ENCODE measurements around the gene NKAPD1. TPM values are rescaled to one million over a fixed set of nuclear protein-coding genes. Genes with fewer than 3 reads are reported as not detected.
"Not testable (repeated sequence)": the region's sequence is repeated elsewhere in the genome, so short reads cannot be mapped to it uniquely, and the experiment has no call there.

Gene NKAPD1
- total RNA-seq, 1 experiment from 2014 or later: 27.2 TPM

DNA sequence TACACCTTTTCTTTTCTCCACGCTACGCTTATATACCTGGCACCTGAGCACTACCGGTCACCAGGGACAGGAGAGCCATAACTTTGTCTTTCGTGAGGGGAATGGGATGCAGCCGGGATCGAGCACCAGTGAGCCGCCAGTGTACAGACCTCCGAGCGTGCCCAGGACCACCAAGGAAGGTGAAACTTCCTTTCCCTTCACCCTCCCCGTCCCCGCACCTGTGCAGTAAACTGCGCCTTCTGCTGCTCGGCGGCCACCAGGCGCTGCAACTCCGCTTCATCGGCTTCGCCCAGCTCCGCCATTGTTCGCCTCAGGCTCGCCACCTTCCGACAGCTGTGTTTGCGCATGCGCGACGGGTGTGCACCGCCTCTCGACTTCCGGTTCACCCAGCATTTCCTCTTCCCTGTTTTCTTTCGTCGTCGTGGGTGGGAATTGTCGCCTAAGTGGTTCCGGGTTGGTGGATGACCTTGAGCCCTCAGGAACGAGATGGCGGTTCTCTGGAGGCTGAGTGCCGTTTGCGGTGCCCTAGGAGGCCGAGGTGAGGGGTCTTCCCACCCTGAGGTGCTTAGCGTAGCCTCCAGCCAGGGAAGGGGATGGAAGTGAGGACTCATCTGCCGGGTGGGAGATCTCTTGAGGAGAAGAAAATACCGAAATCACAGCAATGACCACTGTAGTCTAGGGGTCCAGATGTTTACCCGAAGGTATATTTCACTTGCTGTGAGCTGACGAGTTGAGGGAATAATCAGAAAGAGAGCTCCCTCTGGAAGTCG lies 12.5 kb downstream of the NKAPD1 start, which contains the start of the genes SDHD and TIMM8B:
TSS of gene SDHD (plus strand) at position 452 of the 770 bp plus-strand sequence. CDS start at position 487, 35 bp downstream.
TSS of gene TIMM8B (minus strand) at position 335 of the 770 bp plus-strand sequence. CDS start at position 302, 33 bp downstream.
- DNase-seq (ENCODE audit: low read depth): peak; percentile 93

DNA sequence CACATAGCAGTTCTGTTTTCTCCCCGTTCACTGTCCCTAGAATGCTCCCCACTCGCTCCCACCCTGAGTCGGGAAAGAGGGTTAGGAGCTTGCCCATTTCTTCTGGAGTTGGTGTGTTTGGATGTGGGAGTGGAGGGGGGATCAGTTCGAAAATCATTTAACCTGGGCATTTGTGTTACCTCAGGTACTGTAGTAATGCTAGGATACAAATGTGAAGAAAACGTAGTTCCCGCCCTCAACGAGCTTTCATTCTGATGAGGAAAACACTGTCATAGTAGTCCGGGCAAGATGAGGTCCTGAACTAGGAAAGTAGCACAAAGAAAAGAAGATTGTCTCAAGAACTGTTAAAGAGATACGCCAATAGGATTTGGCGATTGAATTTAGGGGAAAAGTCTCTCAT lies 13.1 kb downstream of the NKAPD1 start:
- DNase-seq (ENCODE audit: low read depth): no peak

DNA sequence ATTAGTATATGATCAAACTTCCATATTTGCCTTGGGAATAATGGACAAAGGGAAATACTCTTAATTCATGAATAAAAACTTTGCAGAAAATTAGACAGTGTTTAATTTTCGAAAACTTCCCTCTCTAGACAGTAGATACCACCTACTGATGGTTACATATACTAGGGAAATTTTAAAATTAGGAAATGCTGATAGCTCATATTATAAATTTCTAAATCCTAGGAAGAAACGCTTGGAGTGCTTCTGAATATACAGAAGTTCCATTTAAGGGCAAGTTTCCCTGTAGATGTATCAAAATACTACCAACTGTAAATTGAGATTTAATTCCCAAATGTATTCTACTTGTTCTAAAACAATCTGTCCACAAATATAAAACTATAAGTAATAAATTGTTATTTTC lies 21.2 kb downstream of the NKAPD1 start:
- DNase-seq (ENCODE audit: low read depth): not testable (repeated sequence)

DNA sequence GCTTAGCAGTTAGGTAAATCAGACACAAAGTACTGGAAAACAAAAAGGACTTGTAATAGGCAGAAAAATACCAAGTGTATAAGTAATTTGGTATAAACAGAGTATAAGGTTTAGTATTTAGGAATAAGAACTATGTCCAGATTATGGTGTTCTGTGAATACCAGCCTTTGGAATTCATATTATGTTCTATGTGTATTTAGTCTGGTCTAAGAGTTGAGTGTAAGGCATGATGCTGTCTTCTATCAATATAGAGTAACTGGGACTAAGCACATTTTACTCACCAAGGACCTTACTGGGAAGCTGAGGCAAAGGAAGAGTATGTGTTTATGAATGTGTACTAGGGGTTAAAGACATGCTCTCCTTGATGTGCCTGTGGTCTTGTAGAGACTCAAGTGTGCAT lies 22.1 kb downstream of the NKAPD1 start:
- DNase-seq (ENCODE audit: low read depth): no peak

DNA sequence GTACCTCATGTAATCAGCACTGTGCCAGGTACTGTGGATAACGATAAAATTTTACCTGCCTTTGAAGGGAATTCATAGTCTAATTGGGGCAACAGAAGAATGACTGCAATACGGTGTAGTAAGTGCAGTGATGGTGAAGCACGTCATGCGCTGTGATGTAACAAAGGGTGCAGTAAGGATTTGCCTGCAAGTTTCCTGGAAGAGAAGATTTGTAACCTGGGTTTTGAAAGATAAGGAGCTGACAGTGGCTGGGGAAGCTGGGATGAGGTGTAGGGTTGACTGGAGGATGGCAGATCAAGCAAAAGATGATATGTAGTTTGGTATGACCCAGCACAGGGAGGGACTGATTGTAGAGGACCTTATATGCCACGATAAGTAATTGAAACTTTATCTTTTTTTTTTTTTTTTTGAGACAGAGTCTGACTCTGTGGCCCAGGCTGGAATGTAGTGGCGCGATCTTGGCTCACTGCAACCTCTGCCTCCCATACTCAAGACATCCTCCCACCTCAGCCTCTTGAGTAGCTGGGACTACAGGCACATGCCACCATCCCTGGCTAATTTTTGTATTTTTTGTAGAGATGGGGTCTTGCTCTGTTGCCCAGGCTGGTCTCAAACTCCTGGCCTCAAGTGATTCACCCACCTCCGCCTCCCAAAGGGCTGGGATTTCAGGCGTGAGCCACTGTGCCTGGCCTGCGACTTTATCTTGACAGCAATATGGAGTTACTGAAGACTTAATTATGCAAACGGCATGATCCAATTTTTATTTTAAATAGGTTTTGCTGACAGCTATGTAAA lies 23.8 kb downstream of the NKAPD1 start:
- no peak for DNase-seq (ENCODE audit: low read depth)

DNA sequence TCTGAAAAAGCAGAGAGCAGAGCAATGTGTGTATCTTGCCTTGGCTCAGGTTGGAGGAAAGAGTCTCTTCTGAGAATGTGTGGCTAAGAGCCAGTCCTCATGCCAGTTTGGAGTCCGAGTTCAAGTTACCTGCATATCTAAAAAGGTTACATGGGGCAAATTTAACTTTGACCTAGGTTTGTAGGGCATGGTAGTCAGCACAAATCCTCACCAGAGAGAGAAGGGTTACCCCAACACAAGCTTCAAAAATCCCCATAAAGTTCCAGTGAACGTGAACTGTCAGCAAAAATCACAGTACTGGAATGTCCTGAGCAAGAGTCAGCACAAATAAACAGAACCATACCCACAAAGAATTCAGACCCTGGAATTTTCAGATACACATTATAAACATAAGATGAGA lies 26.4 kb downstream of the NKAPD1 start:
- no peak for DNase-seq (ENCODE audit: low read depth)

DNA sequence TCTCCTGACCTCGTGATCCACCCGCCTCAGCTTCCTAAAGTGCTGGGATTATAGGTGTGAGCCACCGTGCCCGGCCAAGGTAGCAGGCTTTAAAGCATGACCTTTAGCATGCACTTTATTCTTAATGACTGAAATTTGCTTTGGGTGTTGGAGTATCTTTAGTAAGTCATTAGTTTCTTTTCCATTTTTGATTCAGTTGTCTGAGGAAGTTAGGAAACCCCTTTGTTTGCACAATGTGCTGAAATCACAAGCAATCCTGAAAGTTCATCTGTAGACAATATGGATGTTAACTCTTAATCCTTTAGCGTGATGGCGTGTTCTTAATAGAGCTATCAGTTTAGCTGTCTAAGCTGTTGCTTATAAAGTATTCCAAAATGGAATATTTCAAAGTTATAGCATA lies 29.3 kb downstream of the NKAPD1 start:
- DNase-seq (ENCODE audit: low read depth): no peak

DNA sequence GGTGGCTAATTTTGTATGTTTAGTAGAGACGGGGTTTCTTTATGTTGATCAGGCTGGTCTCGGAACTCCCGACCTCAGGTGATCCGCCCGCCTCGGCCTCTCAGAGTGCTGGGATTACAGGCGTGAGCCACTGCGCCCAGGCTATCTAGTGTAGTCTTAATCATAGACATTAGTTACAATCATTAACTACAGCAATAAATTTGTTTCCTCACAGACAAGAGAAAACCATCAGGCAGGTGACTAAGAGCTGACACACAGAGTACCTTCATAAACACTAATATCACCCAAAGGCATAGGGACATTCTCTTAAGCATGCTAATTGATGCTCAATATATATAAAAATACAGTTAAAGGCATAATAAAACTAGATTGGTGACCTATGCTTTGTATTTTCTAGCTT lies 32.0 kb downstream of the NKAPD1 start:
- no peak for DNase-seq (ENCODE audit: low read depth)

DNA sequence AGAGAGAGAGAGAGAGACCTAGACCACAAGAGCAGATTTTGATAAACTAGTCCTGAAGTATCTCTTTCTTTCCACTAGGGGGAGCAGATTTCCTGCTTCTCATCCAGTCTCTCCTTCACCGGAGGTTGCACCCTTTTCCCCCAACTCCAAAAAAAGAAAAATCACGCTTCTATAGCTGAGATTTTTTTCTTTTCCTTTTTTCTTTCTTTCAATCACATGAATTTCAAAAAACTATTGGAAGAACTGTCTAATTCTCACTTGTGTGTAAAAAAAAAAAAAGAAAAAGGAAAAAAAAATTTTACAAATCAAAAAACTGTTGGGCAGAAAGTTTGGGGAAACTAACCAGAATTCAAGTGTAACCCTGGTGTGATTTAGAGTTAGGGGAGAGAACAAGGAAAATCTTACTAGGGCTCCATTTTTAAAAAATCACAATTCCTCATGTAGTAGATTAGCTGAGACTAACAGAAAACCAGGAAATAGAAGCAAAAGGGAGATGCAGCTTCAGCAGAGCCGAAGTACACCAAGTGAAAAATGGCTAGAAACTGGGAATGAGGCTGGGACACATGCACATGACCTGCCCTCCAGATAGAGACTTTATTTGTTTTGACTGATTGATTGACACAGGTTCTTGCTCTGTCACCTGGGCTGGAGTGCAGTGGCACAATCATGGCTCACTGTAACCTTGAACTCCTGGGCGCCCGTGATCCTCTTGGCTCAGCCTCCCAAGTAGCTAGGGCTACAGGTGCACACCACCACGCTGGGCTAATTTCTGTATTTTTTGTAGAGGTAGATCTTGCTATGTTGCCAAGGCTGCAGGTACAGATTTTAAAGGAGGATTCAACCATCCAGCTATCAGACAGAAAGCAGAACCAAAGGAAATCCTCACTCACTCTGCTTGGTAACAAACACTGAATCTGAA lies 39.7 kb downstream of the NKAPD1 start:
- DNase-seq (ENCODE audit: low read depth): peak; percentile 73

DNA sequence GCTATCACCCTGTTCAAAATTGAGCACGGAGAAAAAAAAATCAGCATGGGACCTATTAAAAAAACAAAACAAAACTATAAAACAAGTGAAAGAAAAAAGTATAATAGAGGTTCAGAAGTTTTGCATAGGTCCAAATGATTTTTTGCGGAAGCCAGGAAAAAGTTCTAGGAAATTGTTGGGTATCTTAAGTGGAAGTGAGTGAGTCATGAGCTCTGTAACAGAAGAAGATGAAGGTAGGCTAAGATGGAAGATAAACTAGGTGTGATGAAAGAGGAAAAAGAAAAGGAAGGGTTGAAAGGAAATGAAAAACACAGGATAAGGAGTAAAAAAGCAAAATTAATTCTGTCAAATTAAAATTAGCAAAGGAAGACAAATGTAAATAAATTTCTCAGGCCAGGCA lies 40.4 kb downstream of the NKAPD1 start:
- DNase-seq (ENCODE audit: low read depth): no peak

DNA sequence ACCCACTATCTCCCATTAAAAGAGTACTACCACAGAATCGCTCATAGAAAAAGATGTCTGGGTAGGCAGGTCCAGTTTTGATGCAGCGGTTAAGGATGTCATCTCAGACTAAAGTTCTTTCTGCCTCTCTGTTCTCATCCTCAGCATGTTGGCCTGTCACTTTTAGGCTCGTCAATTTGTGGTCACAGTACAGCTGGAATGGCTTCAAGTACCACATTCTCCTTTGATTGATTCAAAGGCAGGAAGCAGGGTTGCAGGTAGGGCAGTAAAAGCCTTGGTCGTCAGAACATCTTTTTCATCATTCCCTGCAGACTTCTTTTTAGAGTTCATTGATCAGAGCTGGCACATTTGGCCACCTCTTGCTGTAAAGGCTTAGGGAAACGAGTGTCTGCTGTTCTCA lies 41.3 kb downstream of the NKAPD1 start:
- DNase-seq (ENCODE audit: low read depth): no peak

DNA sequence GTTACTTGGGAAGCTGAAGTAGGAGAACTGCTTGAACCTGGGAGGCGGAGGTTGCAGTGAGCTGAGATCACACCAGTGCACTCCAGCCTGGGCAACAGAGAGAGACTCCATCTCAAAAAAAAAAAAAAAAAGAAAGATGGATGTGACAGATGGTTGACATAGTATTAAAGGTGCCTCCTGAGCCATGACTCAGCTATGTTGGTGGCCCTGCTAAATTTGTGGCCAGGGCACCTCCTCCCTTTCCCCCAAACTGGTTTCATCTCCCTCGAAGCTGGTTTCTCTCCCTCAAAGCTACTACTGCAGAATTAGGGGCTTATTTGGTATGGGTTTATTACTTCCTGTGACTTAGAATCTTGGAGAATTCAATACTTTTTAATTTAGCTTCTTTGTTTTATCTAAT lies 44.1 kb downstream of the NKAPD1 start:
- DNase-seq (ENCODE audit: low read depth): no peak

DNA sequence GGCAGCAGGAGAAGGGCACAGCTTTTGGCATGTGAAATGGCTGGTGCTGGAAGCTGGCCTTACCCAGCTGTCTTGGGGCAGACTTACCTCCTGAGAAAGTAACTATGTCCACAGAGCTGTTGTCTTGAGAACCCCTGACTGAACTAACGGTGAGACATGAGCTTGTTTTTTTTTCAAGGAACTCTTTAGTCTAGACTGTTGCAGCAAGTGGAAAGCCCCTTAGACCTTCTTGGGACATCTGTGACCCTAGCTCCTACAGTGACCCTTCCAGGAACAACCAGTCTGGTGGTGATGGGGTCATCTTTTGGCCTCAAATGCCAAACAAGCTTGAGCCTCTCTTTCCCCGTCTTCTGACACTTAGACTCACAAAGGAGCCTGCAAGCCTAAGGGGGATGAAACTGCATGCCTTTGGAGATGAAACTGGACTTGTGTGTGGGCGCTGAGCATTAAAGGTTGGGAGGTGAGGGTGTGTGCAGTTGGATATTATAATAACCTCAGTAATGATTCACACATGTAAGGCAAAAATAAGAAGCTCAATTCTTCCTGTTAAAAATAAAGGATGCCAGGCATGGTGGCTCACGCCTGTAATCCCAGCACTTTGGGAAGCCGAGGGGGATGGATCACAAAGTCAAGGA lies 48.0 kb downstream of the NKAPD1 start:
- no peak for DNase-seq (ENCODE audit: low read depth)

DNA sequence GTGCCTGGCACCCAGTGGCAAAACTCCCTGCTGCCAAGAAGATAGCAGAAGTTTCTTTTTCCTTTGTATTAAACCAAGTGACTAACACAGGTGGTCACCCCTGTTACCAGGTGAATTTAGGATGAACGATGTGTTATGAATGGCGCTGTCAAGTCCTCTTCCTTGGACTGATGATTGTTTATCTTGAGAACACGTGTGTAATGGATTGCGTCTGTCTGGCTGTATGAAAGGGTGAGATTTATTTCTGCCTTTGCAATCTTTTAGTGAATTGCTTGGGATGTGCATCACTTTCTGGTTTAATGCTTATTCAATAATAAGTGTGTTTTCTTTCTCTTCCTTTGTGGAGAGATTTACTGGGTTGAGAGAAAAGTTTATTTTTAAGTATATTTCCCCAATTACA lies 49.0 kb downstream of the NKAPD1 start:
- no peak for DNase-seq (ENCODE audit: low read depth)

DNA sequence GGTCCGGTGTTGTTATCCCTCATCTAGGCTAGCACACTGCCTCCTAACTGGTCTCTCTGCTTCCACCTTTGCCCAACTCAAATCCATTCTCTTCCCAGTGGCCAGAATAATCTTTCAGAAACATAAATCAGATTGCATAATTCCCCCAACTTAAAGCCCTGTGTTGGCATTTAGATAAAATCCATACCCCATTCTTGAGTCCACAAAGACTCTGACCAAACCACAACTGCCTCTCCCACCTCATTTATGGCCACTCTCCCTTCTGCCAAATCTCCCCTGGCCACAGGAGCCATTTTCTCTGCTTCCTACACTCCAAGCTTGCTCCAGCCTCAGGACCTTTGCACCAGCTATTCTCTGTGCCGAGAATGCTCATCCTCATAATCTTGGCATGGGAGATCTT lies 53.0 kb downstream of the NKAPD1 start:
- no peak for DNase-seq (ENCODE audit: low read depth)

DNA sequence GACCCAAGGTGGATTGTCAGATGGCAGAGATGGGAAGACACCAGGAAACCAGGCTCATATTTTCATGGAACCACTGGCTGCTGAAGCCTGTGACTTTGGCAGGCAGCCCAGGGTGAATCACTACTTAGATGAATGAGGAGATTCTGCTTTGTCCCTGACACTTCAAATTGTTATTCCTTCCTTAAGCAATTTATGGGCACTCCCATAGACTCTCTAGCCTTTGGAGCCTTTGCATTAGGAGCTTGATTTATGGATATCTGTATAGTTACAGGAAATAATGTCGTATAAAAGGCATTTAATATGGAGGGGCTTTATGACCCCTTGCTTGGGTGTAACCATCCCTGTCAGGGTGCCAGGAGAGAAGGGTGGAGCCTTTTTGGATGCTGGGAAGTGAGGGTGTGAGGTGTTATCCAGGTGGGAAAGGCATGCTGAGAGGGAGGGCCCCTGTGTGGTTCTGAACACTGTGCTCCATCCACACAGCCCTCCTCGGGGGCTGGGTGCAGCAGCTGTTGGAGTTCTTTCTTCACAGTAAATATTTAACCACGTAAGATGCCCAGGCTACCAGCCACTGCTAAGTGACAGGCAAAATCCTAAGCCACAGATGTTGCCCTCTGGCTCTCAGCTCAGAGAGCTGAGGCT lies 54.5 kb downstream of the NKAPD1 start:
- DNase-seq (ENCODE audit: low read depth): peak; percentile 92

DNA sequence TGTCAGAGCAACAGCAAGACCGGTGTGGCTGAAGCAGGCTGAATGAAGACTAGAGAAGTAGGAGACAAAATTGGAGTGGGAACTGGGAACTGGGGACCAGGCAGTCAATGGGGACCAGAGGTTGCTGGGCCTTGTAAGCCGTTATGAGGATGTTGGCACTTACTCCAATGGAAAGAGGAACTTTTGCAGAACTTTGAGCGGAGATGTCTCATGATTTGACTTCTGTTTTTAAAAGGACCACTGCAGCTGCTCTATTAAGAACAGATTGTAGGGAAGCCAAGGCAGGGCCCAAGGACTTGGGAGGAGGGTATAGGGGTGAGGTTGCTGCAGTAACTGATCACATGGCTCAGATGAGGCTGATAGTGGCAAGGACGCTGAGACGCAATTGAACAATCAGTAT lies 55.6 kb downstream of the NKAPD1 start:
- DNase-seq (ENCODE audit: low read depth): no peak

DNA sequence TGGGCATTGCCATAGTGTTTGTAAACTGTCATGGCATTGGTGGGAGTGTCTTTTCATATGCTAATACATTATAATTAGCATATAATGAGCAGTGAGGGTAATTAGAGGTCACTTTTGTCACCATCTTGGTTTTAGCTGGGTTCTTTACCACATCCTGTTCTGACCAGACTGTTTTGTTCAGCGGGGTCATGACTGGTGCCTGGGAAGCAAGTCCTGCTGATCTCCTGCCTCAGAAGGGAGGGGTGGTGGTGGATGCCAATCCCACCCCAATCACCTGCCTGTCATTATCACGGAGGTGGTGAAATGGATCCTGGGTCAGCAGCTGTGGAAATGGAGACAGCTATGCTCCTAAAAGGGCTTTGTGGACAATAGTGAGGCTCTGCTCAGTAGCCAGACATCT lies 58.6 kb downstream of the NKAPD1 start:
- peak; percentile 39 for DNase-seq (ENCODE audit: low read depth)

DNA sequence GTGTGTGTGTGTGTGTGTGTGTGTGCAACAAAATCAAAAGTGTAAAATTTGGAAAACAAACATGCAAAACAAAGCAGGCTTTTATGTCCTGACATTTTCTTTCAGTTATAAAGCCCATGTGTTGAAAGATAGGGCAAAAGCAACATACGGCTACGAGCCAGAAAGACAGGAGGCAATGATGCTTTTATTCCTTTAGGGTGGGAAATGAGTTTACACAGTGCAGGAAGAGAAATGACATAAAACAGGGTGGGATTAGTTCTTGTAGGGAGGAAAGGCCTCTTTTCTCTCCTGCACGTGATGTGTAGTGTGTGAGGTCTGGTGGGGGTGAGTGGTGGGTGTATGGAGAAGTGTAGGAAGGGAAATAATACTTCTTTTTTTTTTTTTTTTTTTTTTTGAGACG lies 60.4 kb downstream of the NKAPD1 start:
- DNase-seq (ENCODE audit: low read depth): no peak

Data from HT1080 (cell line).